Aorta (tissue), 5 donors: ENCODE data around the gene KIF2C. TPM values are rescaled to one million over a fixed set of nuclear protein-coding genes. Genes with fewer than 3 reads are reported as not detected.
A peak's percentile ranks its signal among the peaks of the same experiment; 100 is the strongest.

Source experiments
- ATAC-seq: fragments of 200-7000 bp; cut with Tn5 transposase; one replicate; pipeline ENCODE4 v1.9.1; 2022; ENCODE audit warnings: moderate library complexity; ENCODE audit not compliant: low FRiP score
- DNase-seq, 2 donors: peaks; one replicate each; pipeline ENCODE4 v3.0.0-alpha.2; 2020
- H3K27ac ChIP-seq, 2 donors: one replicate each; pipeline ENCODE4 v1.5.1; 2013; ENCODE audit warnings: low read length in 2 of 2, mild to moderate bottlenecking in 2 of 2, moderate library complexity in 2 of 2, control low read depth in 1 of 2, inconsistent platforms in 1 of 2, low read depth in 1 of 2
- H3K27me3 ChIP-seq, 2 donors: one replicate each; pipeline ENCODE4 v1.6.1; 2013; ENCODE audit warnings: control low read depth in 1 of 2, low read length in 1 of 2, mild to moderate bottlenecking in 1 of 2, moderate library complexity in 1 of 2; ENCODE audit not compliant: insufficient read depth in 2 of 2, control insufficient read depth in 1 of 2
- H3K36me3 ChIP-seq, 2 donors: one replicate each; pipeline ENCODE4 v1.6.1; 2013; ENCODE audit warnings: control low read depth in 1 of 2, low read length in 1 of 2, mild to moderate bottlenecking in 1 of 2; ENCODE audit not compliant: insufficient read depth in 2 of 2, control insufficient read depth in 1 of 2
- H3K4me1 ChIP-seq, 2 donors: one replicate each; pipeline ENCODE4 v1.6.1; 2013; ENCODE audit warnings: low read length in 2 of 2, control low read depth in 1 of 2, mild to moderate bottlenecking in 1 of 2, moderate library complexity in 1 of 2; ENCODE audit not compliant: insufficient read depth in 2 of 2, control insufficient read depth in 1 of 2
- H3K4me3 ChIP-seq, 2 donors: one replicate each; pipeline ENCODE4 v1.5.1; 2013; ENCODE audit warnings: low read length in 2 of 2, control low read depth in 1 of 2, mild to moderate bottlenecking in 1 of 2
- H3K9me3 ChIP-seq: one replicate; pipeline ENCODE4 v1.6.1; 2013; ENCODE audit warnings: mild to moderate bottlenecking, low read length; ENCODE audit not compliant: control insufficient read depth
- WGBS, 2 donors: extraction: QIAGEN DNeasy Blood & Tissue Kit; methylation state at CpG; one replicate each; pipeline ENCODE4 v1.1.7; 2013; 5-methylcytosine and 5-hydroxymethylcytosine counted together
- intact Hi-C, 2 donors: fragments of 100-400 bp; cut with DNase I; formaldehyde crosslinking; loops; one replicate each; pipeline versions ENCODE4 v1.14.2 to v1.15.0; 2022
- long read RNA-seq, 2 donors: library from polyadenylated mRNA; unstranded; transcript quantifications; one replicate each; pipeline ENCODE4 v2.0.0, GENCODE V29; 2020 to 2021
- polyA plus RNA-seq, 2 donors: library from polyadenylated mRNA; stranded (reverse); fragments of 200-250 nt; gene quantifications; one replicate each; pipeline ENCODE4 v1.2.3, GENCODE V29; 2013
- total RNA-seq, 2 donors: library from RNA; stranded (reverse); fragmentation: NEBNext Ultra II Directional; extraction: Animal tissue kit (Norgen Biotek cat#: 25700); gene quantifications; one replicate each; pipeline ENCODE4 v1.2.1, GENCODE V29; 2021
- donor health status: healthy with polysubstance abuse.
- donor health status: Bipolar disorder and iron deficiency.
- donor health status: DM: no; HTN: no; CAD: no.
- donor health status: DM: no; HTN: no; CAD: no.
- donor health status: DM: yes; HTN: yes; CAD: no.

The KIF2C gene
- total RNA-seq: 1 to 10 TPM in 1 of 2 donors, under 1 TPM in 1; 0.84 to 3.5 TPM
- 1 to 10 TPM in 1 of 2 donors, under 1 TPM in 1; 0.75 to 2.3 TPM for polyA plus RNA-seq
- long read RNA-seq, donor 1, partial matches to known transcripts: 0 of 2 reads
- long read RNA-seq, donor 1, other reads (novel, unspliced or antisense): 1 of 2 reads
- long read RNA-seq, donor 2, partial matches to known transcripts: 1 of 5 reads
- long read RNA-seq, donor 2, other reads (novel, unspliced or antisense): 3 of 5 reads

DNA sequence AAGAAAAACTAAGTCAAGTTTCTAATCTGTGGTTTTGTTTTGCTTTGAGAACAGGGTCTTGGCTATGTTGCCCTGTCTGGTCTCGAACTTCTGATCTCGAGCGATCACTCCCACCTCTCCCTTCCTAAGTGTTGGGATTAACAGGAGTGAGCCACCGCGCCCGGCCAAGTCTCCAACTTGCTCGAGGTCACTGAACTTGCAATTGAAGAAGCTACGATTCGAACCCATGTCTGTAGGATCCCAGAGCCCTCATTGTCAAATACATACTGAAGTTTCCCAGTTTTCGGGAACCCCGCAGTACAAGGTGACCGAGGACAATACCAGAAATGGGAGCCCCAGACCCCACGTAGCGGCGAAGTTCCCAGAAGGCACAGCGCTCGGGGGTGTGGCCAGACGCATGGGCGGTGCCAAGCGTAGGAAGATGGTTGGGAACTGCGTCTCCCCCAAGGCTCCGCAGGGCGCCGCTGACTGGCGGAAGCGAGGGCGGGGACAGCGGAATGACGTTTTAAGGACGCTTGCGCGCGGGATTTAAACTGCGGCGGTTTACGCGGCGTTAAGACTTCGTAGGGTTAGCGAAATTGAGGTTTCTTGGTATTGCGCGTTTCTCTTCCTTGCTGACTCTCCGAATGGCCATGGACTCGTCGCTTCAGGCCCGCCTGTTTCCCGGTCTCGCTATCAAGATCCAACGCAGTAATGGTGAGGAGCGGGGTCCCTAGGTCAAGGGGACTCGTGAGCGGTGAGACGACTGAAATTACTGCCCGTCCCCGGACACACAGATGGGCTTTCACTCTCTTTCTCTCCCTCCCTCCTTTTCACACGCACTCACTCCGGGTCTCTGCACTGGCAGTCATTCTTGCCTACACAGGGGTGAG is at the start of gene KIF2C:
TSS of gene KIF2C (plus strand) at position 531 of the 872 bp plus-strand sequence. CDS start at position 627, 96 bp downstream.
- Histone ChIP-seq H3K4me1 (no peaks in the 10 kb centered on the region), H3K27ac (peak within 1 kb of the TSS in 1 of 2 donors; percentile 18), H3K27me3 (no peaks in the 10 kb centered on the region), H3K4me3 (peak within 1 kb of the TSS; percentile 23 to 47), H3K36me3 (no peaks in the 10 kb centered on the region), H3K9me3 (no peaks in the 10 kb centered on the region)
- DNase-seq: peak; percentile 98 to 99
- intact Hi-C loops: loop anchor here (2.0 to 10.0 kb wide), 3 partner anchors 35 to 65 kb away; partner anchors contain the start of genes RPS8 (in 2 of the 2), BTBD19 (in 1 of the 2), DYNLT4 (in 1 of the 2) and PLK3 (in 1 of the 2)
- 0 to 1% methylated on average over 57 of the region's 57 CpGs for WGBS, 2 donors
- peak; percentile 99 for ATAC-seq

DNA sequence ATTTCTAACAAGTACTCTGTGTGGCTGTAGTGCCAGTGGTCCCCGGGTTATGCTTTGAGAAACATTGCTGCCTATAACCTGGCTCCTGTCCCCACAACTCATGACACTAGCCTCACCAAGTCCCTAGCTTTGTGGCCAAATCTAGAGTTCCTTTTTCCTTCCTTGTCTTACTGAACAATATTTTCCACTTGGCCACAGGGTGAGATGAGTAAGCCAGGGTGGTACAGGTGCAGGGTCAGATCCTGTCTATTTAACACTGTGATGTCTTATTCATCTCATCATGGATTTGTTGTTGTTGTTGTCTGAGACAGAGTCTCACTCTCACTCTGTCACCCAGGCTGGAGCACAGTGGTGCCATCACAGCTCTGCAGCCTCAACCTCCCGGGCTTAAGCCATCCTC is 46.5 kb upstream of the KIF2C start:
- no peak overlapping the region for H3K27ac ChIP-seq
- no peaks in the 10 kb centered on the region for H3K27me3 ChIP-seq
- H3K9me3 ChIP-seq: no peaks in the 10 kb centered on the region
- H3K4me3 ChIP-seq: no peak overlapping the region
- WGBS, 2 donors: 84 to 90% methylated on average over 2 of the region's 2 CpGs
- DNase-seq (no peak), ATAC-seq (no peak)
- no peaks in the 10 kb centered on the region for H3K4me1 ChIP-seq
- intact Hi-C loops: no loop called here
- no peaks in the 10 kb centered on the region for H3K36me3 ChIP-seq

DNA sequence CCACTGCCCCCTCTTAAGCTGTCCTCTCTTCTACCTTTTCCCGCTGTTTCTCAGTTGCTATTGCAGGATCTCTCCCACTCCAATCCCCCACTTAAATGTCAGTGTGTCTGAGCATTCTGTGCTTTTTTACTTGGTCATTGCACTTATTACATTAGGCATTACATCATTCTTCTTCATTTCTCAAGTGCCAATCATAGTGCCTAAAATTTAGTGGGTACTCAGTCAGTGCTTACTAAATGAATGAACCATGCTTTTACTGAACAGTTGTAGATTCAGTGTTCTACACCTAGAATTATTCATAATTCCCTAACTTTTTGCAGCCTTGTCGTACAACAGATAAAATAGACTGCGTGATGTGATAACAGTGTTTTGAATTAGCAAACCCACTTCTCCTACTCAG is 45.7 kb upstream of the KIF2C start:
- H3K36me3 ChIP-seq: no peaks in the 10 kb centered on the region
- H3K9me3 ChIP-seq: no peaks in the 10 kb centered on the region
- 88 to 93% methylated on average over 3 of the region's 3 CpGs for WGBS, 2 donors
- ATAC-seq (no peak), DNase-seq (no peak)
- no peak overlapping the region for H3K4me3 ChIP-seq
- intact Hi-C loops: no loop called here
- no peaks in the 10 kb centered on the region for H3K27me3 ChIP-seq
- H3K27ac ChIP-seq: no peak overlapping the region
- no peaks in the 10 kb centered on the region for H3K4me1 ChIP-seq

DNA sequence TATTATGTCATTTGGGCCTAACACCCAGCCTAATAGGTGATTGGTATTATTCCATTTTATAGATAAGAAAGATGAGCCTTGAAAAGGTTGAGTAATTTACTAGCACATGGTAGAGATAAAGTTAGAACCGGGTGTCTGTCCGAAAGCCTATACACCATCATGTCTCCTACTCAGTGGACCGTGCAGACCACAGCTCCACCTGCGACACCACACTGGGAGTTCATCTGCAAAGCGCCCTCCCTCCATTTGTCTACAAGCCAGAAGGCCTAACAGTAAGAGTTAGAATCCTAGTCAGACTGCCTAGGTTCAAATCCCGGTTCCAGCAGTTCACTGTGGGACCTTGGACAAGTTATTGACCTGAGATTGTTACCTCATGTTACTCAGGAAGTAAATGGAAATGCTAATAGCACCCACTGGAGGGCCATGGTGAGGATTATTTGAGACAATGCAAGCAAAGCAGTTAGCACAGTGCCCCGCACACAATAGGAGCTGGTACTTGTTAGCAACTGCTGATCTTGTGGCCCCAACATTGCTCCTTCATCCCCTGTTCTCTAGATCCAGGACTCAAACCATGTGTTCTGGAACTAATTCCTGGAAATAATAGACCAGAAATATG is 44.7 kb upstream of the KIF2C start:
- H3K4me3 ChIP-seq: no peak overlapping the region
- no peaks in the 10 kb centered on the region for H3K9me3 ChIP-seq
- H3K36me3 ChIP-seq: no peaks in the 10 kb centered on the region
- no peak for DNase-seq
- no peaks in the 10 kb centered on the region for H3K27me3 ChIP-seq
- no peaks in the 10 kb centered on the region for H3K4me1 ChIP-seq
- 95 to 96% methylated on average over 7 of the region's 7 CpGs for WGBS, 2 donors
- no peak overlapping the region for H3K27ac ChIP-seq
- intact Hi-C loops: no loop called here
- ATAC-seq: no peak

DNA sequence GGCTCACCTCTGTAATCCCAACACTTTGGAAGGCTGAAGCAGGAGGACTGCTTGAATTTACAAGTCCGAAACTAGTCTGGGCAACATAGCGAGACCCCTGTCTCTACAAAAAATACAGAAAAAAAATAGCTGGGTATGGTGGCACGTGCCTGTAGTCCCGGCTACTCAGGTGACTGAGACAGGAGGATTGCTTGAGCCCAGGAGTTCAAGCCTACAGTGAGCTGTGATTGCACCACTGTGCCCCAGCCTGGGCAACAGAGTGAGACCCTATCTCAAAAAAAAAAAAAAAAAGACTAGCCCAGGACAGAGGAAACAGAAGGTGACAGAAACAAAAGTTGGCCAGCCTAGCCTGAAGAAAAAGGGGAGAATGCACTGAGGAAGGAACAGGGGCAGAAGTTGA is 44.0 kb upstream of the KIF2C start:
- DNase-seq (no peak), ATAC-seq (no peak)
- Histone ChIP-seq H3K36me3 (no peaks in the 10 kb centered on the region), H3K4me1 (no peaks in the 10 kb centered on the region), H3K4me3 (no peak overlapping the region), H3K27ac (no peak overlapping the region), H3K9me3 (no peaks in the 10 kb centered on the region), H3K27me3 (no peaks in the 10 kb centered on the region)
- 90 to 96% methylated on average over 4 of the region's 4 CpGs for WGBS, 2 donors
- intact Hi-C loops: no loop called here

DNA sequence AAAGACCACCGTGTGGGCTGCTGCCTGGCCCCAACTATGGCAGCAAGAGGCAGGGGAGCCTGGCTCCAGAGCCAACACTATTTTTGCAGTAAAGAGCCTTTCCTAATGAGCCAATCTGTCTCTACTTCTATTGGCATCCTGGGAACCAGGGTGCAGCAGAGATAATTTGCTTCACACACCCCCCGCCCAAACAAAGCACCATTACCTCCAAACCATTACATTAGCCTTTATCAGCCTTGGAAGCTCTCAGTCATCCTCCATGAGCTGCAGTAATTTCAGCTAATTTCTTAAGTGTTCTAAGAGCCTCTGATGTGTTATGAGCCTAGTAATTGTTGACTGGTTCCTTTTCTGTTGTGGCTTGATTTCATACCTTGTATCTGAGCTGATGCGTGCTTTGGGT is 43.5 kb upstream of the KIF2C start:
- H3K27me3 ChIP-seq: no peaks in the 10 kb centered on the region
- no peaks in the 10 kb centered on the region for H3K36me3 ChIP-seq
- DNase-seq (no peak), ATAC-seq (no peak)
- H3K4me3 ChIP-seq: no peak overlapping the region
- H3K27ac ChIP-seq: no peak overlapping the region
- no peaks in the 10 kb centered on the region for H3K4me1 ChIP-seq
- 87 to 89% methylated on average over 3 of the region's 3 CpGs for WGBS, 2 donors
- no peaks in the 10 kb centered on the region for H3K9me3 ChIP-seq
- intact Hi-C loops: no loop called here

DNA sequence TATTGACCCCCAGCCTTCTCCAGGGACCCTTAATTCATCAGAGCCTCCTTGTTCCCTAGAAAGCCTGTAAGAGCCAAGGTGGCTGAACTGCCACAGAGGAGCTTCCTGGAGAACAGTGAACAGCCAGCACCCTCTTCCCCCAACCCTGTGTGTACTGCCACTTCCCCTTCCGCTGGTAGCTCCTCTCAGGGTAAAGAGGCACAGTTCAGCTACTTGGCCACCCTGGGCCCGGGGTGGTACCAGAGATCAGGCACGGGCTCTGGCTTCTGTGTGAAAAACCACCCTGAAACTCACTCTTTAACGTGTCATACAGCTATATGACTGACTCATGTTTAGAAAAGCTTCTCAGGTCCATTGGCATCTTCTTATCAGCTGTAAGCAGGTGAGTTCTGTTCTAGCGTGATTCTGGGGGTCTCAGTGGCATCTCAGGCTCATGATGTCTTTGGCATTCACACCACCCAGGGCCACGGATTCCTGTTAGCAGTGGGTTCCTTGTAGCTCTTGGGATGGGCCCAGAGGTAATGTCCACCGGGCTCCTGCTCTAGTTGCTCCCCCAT is 42.8 kb upstream of the KIF2C start:
- 73 to 75% methylated on average over 7 of the region's 7 CpGs for WGBS, 2 donors
- DNase-seq: no peak
- ATAC-seq: no peak
- Histone ChIP-seq H3K4me3 (no peak overlapping the region), H3K4me1 (no peaks in the 10 kb centered on the region), H3K27me3 (no peaks in the 10 kb centered on the region), H3K9me3 (no peaks in the 10 kb centered on the region), H3K36me3 (no peaks in the 10 kb centered on the region), H3K27ac (no peak overlapping the region)
- intact Hi-C loops: no loop called here

DNA sequence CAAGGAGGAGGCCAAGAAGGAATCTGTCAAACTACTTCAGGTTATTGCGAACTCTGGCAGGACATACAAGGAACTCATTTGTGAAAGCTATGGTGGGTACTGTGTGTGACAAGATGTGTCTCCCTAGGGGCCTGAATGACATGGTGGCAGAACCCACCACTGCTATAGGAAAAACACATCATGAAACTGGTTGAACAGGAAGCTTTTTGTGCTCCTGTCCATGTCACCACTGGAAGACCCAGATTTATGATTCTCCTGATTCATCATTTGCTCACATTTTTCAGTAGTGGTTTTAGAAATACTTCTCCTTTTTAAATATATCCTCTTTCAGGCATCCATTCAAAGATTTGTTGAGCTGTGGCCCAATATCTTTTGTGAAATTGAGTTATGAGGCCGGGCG is 41.5 kb upstream of the KIF2C start:
- H3K4me1 ChIP-seq: no peaks in the 10 kb centered on the region
- H3K9me3 ChIP-seq: no peaks in the 10 kb centered on the region
- intact Hi-C loops: no loop called here

More for the DNA sequence above, 41.5 kb upstream of the KIF2C start:
- ATAC-seq: no peak
- 95 to 96% methylated on average over 3 of the region's 3 CpGs for WGBS, 2 donors
- H3K4me3 ChIP-seq: no peak overlapping the region
- no peak overlapping the region for H3K27ac ChIP-seq
- no peaks in the 10 kb centered on the region for H3K36me3 ChIP-seq
- DNase-seq: no peak
- no peaks in the 10 kb centered on the region for H3K27me3 ChIP-seq
